PC-9 (cell line): ENCODE results near the gene ERC1. TPM values are rescaled to one million over a fixed set of nuclear protein-coding genes. Genes with fewer than 3 reads are reported as not detected.
"Not testable (repeated sequence)": the region's sequence is repeated elsewhere in the genome, so short reads cannot be mapped to it uniquely, and the experiment has no call there.

Experiments
- BruUV-seq: library from RNA; stranded (reverse); fragments of 400-500 nt; replicated peaks from 2 replicates; lab custom pipeline; 2021; lab: Mats Ljungman, UMichigan
- CTCF ChIA-PET: fragments of 300-600 bp; sonication (Branson Sonifier 250); formaldehyde crosslinking; loops from one replicate; lab custom pipeline; 2022; ENCODE audit warnings: antibody characterized with exemption; lab: Charles Lee
- POLR2A ChIA-PET: fragments of 300-600 bp; sonication (Branson Sonifier 250); formaldehyde crosslinking; loops from one replicate; lab custom pipeline; 2022; ENCODE audit warnings: antibody characterized with exemption; ENCODE audit not compliant: unreplicated experiment; lab: Charles Lee
- DNase-seq, 2 experiments: peaks; one replicate each; pipeline versions ENCODE4 v3.0.0 to v3.0.0-alpha.2; 2015 to 2022; ENCODE audit warnings: mixed read lengths in 1 of 2
- H2AFZ ChIP-seq: fragments of 200-600 bp; sonication (generic); 2 replicates; pipeline ENCODE4 v1.8.1; 2017; ENCODE audit warnings: antibody characterized with exemption
- H3F3A ChIP-seq: fragments of 200-600 bp; sonication (generic); 2 replicates; pipeline ENCODE4 v1.8.1; 2017; ENCODE audit warnings: antibody characterized with exemption, mild to moderate bottlenecking, low read depth; ENCODE audit not compliant: insufficient read depth
- H3K27ac ChIP-seq: fragments of 200-600 bp; sonication (generic); 2 replicates; pipeline ENCODE4 v1.6.1; 2016; ENCODE audit warnings: mixed run types
- H3K27me3 ChIP-seq: fragments of 200-600 bp; sonication (generic); 2 replicates; pipeline ENCODE4 v1.6.1; 2016; ENCODE audit warnings: low read depth, mixed run types; ENCODE audit not compliant: insufficient read depth
- H3K36me3 ChIP-seq: fragments of 200-600 bp; sonication (generic); 2 replicates; pipeline ENCODE4 v1.6.1; 2016; ENCODE audit warnings: low read depth, mixed run types
- H3K4me1 ChIP-seq: fragments of 200-600 bp; sonication (generic); replicated peaks from 2 replicates; pipeline ENCODE4 v1.6.1; 2016; ENCODE audit warnings: mixed run types; ENCODE audit not compliant: insufficient read depth
- H3K4me2 ChIP-seq: fragments of 200-600 bp; sonication (generic); 2 replicates; pipeline ENCODE4 v1.6.1; 2017; ENCODE audit warnings: mixed run types
- H3K4me3 ChIP-seq: fragments of 200-600 bp; sonication (generic); 2 replicates; pipeline ENCODE4 v1.6.1; 2016; ENCODE audit warnings: mixed run types
- H3K79me2 ChIP-seq: fragments of 200-600 bp; sonication (generic); 2 replicates; pipeline ENCODE4 v1.6.1; 2017; ENCODE audit warnings: low read depth, mixed run types
- H3K9me2 ChIP-seq: fragments of 200-600 bp; sonication (generic); 2 replicates; pipeline ENCODE4 v1.8.1; 2017; ENCODE audit warnings: mild to moderate bottlenecking; ENCODE audit not compliant: insufficient read depth
- H3K9me3 ChIP-seq: fragments of 200-600 bp; sonication (generic); 2 replicates; pipeline ENCODE4 v1.8.1; 2016; ENCODE audit warnings: low read depth; ENCODE audit not compliant: insufficient read depth
- H4K20me1 ChIP-seq: fragments of 200-600 bp; sonication (generic); 2 replicates; pipeline ENCODE4 v1.8.1; 2017; ENCODE audit not compliant: insufficient read depth
- CTCF ChIP-seq: fragments of 200-600 bp; sonication (generic); conservative IDR thresholded peaks from 2 replicates; pipeline ENCODE4 v1.6.1; 2017; ENCODE audit warnings: mixed run types, antibody characterized with exemption, mild to moderate bottlenecking, moderate library complexity
- EZH2 ChIP-seq: fragments of 200-600 bp; sonication (generic); IDR thresholded peaks from 2 replicates; pipeline ENCODE4 v1.8.0; 2017; ENCODE audit warnings: antibody characterized with exemption, low read depth
- intact Hi-C: fragments of 100-400 bp; cut with micrococcal nuclease; formaldehyde crosslinking; loops from one replicate; pipeline ENCODE4 v1.10.0; 2022; ENCODE audit not compliant: unreplicated experiment
- total RNA-seq: library from RNA; stranded (reverse); gene quantifications from 2 replicates; pipeline ENCODE4 v1.2.3, GENCODE V29; 2021

The ERC1 gene
- total RNA-seq, 1 experiment from 2014 or later: 52.0 TPM

GRCh38 chr12:1338483-1339177, 347.6 kb downstream of the ERC1 start:
- POLR2A ChIA-PET: interaction anchor here (0.6 kb wide), 1 partner anchor 12 kb away, joined by 3 read pairs; no protein-coding TSS in a partner anchor
- BruUV-seq: no TSS peak

GRCh38 chr12:1339178-1339541, 348.1 kb downstream of the ERC1 start:
- H3K27ac ChIP-seq, H3K9me3 ChIP-seq, H4K20me1 ChIP-seq, H2AFZ ChIP-seq, H3K4me3 ChIP-seq, H3K9me2 ChIP-seq, BruUV-seq, DNase-seq, H3K36me3 ChIP-seq, intact Hi-C loops, H3K27me3 ChIP-seq, H3K4me1 ChIP-seq, H3F3A ChIP-seq, POLR2A ChIA-PET, CTCF ChIA-PET, H3K79me2 ChIP-seq, H3K4me2 ChIP-seq: not testable (repeated sequence)

More at GRCh38 chr12:1338483-1339177, 347.6 kb downstream of the ERC1 start:
- intact Hi-C loops: no loop called here
- no peak overlapping the region for H3K4me3 ChIP-seq
- H3F3A ChIP-seq: no peaks in the 10 kb centered on the region
- no peaks in the 10 kb centered on the region for H3K36me3 ChIP-seq
- no peaks in the 10 kb centered on the region for H3K79me2 ChIP-seq
- TF ChIP-seq CTCF (no peak), EZH2 (no peak)
- H3K27ac ChIP-seq: no peak overlapping the region
- H3K4me2 ChIP-seq: no peak overlapping the region
- no peak overlapping the region for H2AFZ ChIP-seq
- H3K9me2 ChIP-seq: no peaks in the 10 kb centered on the region
- CTCF ChIA-PET: no interaction called here
- H3K27me3 ChIP-seq: no peaks in the 10 kb centered on the region
- no peaks in the 10 kb centered on the region for H3K4me1 ChIP-seq
- H3K9me3 ChIP-seq: no peaks in the 10 kb centered on the region
- DNase-seq: no peak
- 0 out of 2 replicates have a peak, but pooled peaks cover 6% of the 10 kb centered on the region for H4K20me1 ChIP-seq

GRCh38 chr12:1339618-1340319, 348.7 kb downstream of the ERC1 start:
- ChIA-PET POLR2A (no interaction called here), CTCF (no interaction called here)
- TF ChIP-seq EZH2 (no peak), CTCF (no peak)
- Histone ChIP-seq H3K36me3 (no peaks in the 10 kb centered on the region), H3K79me2 (no peaks in the 10 kb centered on the region), H3K9me2 (no peaks in the 10 kb centered on the region), H4K20me1 (0 out of 2 replicates have a peak, but pooled peaks cover 6% of the 10 kb centered on the region), H3K4me1 (no peaks in the 10 kb centered on the region), H3K27ac (no peak overlapping the region), H3F3A (no peaks in the 10 kb centered on the region), H2AFZ (no peak overlapping the region), H3K4me2 (no peak overlapping the region), H3K27me3 (no peaks in the 10 kb centered on the region), H3K9me3 (no peaks in the 10 kb centered on the region), H3K4me3 (no peak overlapping the region)
- BruUV-seq: no TSS peak
- intact Hi-C loops: no loop called here
- DNase-seq: no peak

GRCh38 chr12:1341270-1341669, 350.2 kb downstream of the ERC1 start:
- H3F3A ChIP-seq, H3K27me3 ChIP-seq, H3K9me2 ChIP-seq, CTCF ChIA-PET, DNase-seq, BruUV-seq, H3K36me3 ChIP-seq, H2AFZ ChIP-seq, POLR2A ChIA-PET, H3K79me2 ChIP-seq, H3K9me3 ChIP-seq, H3K4me3 ChIP-seq, H4K20me1 ChIP-seq, intact Hi-C loops, H3K4me2 ChIP-seq, H3K27ac ChIP-seq, H3K4me1 ChIP-seq: not testable (repeated sequence)
